Activated CD4-positive, alpha-beta T cell treated with anti-CD3 and anti-CD28 coated beads, Interleukin-10, Interleukin-2, amounts not matched to agents 100 ng/mL and 50 ng/mL, durations not matched to agents 16 hours and 8 hours (primary cell): ENCODE data around the gene PLCB1.
"Not testable (repeated sequence)": the region's sequence is repeated elsewhere in the genome, so short reads cannot be mapped to it uniquely, and the experiment has no call there.

Source experiments
- DNase-seq: peaks from one replicate; pipeline ENCODE4 v3.0.0-alpha.2; 2020

Gene PLCB1

GRCh38 chr20:8339349-8339748, 207.3 kb downstream of the PLCB1 start:
- no peak for DNase-seq

- DNase-seq = no peak
Measured at GRCh38 chr20:8342391-8342790, 210.3 kb downstream of the PLCB1 start.

GRCh38 chr20:8344106-8344505, 212.0 kb downstream of the PLCB1 start:
- DNase-seq = no peak

GRCh38 chr20:8344631-8345030, 212.6 kb downstream of the PLCB1 start:
- DNase-seq = no peak

GRCh38 chr20:8346700-8347270, 214.7 kb downstream of the PLCB1 start:
- DNase-seq = no peak

- DNase-seq = not testable (repeated sequence)
Measured at GRCh38 chr20:8350225-8350624, 218.2 kb downstream of the PLCB1 start.

GRCh38 chr20:8352486-8352885, 220.4 kb downstream of the PLCB1 start:
- no peak for DNase-seq

- no peak for DNase-seq
Measured at GRCh38 chr20:8353512-8353911, 221.4 kb downstream of the PLCB1 start.

- DNase-seq = no peak
Measured at GRCh38 chr20:8355453-8355852, 223.4 kb downstream of the PLCB1 start.

- DNase-seq = no peak
Measured at GRCh38 chr20:8356806-8357205, 224.7 kb downstream of the PLCB1 start.

GRCh38 chr20:8357703-8358102, 225.6 kb downstream of the PLCB1 start:
- no peak for DNase-seq

- no peak for DNase-seq
Measured at GRCh38 chr20:8360035-8360434, 228.0 kb downstream of the PLCB1 start.

GRCh38 chr20:8361006-8361652, 229.1 kb downstream of the PLCB1 start:
- DNase-seq = peak; percentile 34

- DNase-seq = no peak
Measured at GRCh38 chr20:8361779-8362178, 229.7 kb downstream of the PLCB1 start.

GRCh38 chr20:8362457-8362856, 230.4 kb downstream of the PLCB1 start:
- DNase-seq = no peak

- no peak for DNase-seq
Measured at GRCh38 chr20:8363970-8364733, 232.1 kb downstream of the PLCB1 start.

- no peak for DNase-seq
Measured at GRCh38 chr20:8364734-8365078, 232.6 kb downstream of the PLCB1 start.

- no peak for DNase-seq
Measured at GRCh38 chr20:8365634-8366033, 233.6 kb downstream of the PLCB1 start.

- DNase-seq = no peak
Measured at GRCh38 chr20:8366303-8366923, 234.3 kb downstream of the PLCB1 start.

- no peak for DNase-seq
Measured at GRCh38 chr20:8367689-8368088, 235.6 kb downstream of the PLCB1 start.

GRCh38 chr20:8368670-8369069, 236.6 kb downstream of the PLCB1 start:
- no peak for DNase-seq

- no peak for DNase-seq
Measured at GRCh38 chr20:8369311-8369710, 237.2 kb downstream of the PLCB1 start.

GRCh38 chr20:8370774-8371173, 238.7 kb downstream of the PLCB1 start:
- no peak for DNase-seq

- DNase-seq = no peak
Measured at GRCh38 chr20:8372824-8373380, 240.8 kb downstream of the PLCB1 start.
